ENCODE measurements around the gene LYSMD3.
A peak's percentile ranks its signal among the peaks of the same experiment; 100 is the strongest.
"Not testable (repeated sequence)": the region's sequence is repeated elsewhere in the genome, so short reads cannot be mapped to it uniquely, and the experiment has no call there.

The LYSMD3 gene

GRCh38 chr5:90529194-90529938, at the start of gene LYSMD3:
Gene LYSMD3 (minus strand): TSS chr5:90529584. CDS start chr5:90525289, 4,295 bp downstream.
- DNase-seq: peak; percentile 94 to 97 (median 96)

GRCh38 chr5:90576566-90576965, 47.2 kb upstream of the LYSMD3 start:
- DNase-seq: not testable (repeated sequence)

GRCh38 chr5:90575712-90576111, 46.3 kb upstream of the LYSMD3 start:
- DNase-seq: no peak

- DNase-seq: no peak
Measured at GRCh38 chr5:90571147-90571773, 41.9 kb upstream of the LYSMD3 start.

- DNase-seq: no peak
Measured at GRCh38 chr5:90570034-90570433, 40.6 kb upstream of the LYSMD3 start.

- no peak for DNase-seq
Measured at GRCh38 chr5:90569084-90569483, 39.7 kb upstream of the LYSMD3 start.

- no peak for DNase-seq
Measured at GRCh38 chr5:90565491-90565890, 36.1 kb upstream of the LYSMD3 start.

GRCh38 chr5:90563108-90563507, 33.7 kb upstream of the LYSMD3 start:
- DNase-seq: no peak

- DNase-seq: no peak
Measured at GRCh38 chr5:90562341-90562740, 33.0 kb upstream of the LYSMD3 start.

GRCh38 chr5:90561766-90562165, 32.4 kb upstream of the LYSMD3 start:
- no peak for DNase-seq

- DNase-seq: no peak
Measured at GRCh38 chr5:90560771-90561170, 31.4 kb upstream of the LYSMD3 start.

GRCh38 chr5:90558344-90559192, 29.2 kb upstream of the LYSMD3 start, which contains the start of gene ADGRV1:
Gene ADGRV1 (plus strand): TSS chr5:90558797. CDS start chr5:90558896, 99 bp downstream.
- DNase-seq: no peak

GRCh38 chr5:90557871-90558270, 28.5 kb upstream of the LYSMD3 start:
- no peak for DNase-seq

GRCh38 chr5:90557391-90557790, 28.0 kb upstream of the LYSMD3 start:
- no peak for DNase-seq

GRCh38 chr5:90555666-90556065, 26.3 kb upstream of the LYSMD3 start:
- no peak for DNase-seq

GRCh38 chr5:90554358-90555006, 25.1 kb upstream of the LYSMD3 start:
- DNase-seq: no peak

- DNase-seq: no peak
Measured at GRCh38 chr5:90553711-90554110, 24.3 kb upstream of the LYSMD3 start.

- no peak for DNase-seq
Measured at GRCh38 chr5:90551376-90551775, 22.0 kb upstream of the LYSMD3 start.

- DNase-seq: no peak
Measured at GRCh38 chr5:90550963-90551362, 21.6 kb upstream of the LYSMD3 start.

GRCh38 chr5:90549729-90550275, 20.4 kb upstream of the LYSMD3 start:
- no peak for DNase-seq

- no peak for DNase-seq
Measured at GRCh38 chr5:90549223-90549622, 19.8 kb upstream of the LYSMD3 start.

GRCh38 chr5:90548069-90548593, 18.7 kb upstream of the LYSMD3 start:
- no peak for DNase-seq

All from activated CD4-positive, CD25-positive, alpha-beta regulatory T cell (primary cell).